Smooth muscle cell (in vitro differentiated cells): Measurements from ENCODE around the gene RECK. TPM values are rescaled to one million over a fixed set of nuclear protein-coding genes. Genes with fewer than 3 reads are reported as not detected.

Experiments
- DNase-seq: peaks from one replicate; lab custom pipeline; 2025; ENCODE audit not compliant: unreplicated experiment; lab: John Stamatoyannopoulos, UW
- H2AFZ ChIP-seq: fragments of 200-600 bp; sonication (generic); 2 replicates; pipeline ENCODE4 v1.6.0; 2016; ENCODE audit warnings: antibody characterized with exemption, low read depth, mild to moderate bottlenecking
- H3F3A ChIP-seq: fragments of 200-600 bp; sonication (generic); 2 replicates; pipeline ENCODE4 v1.6.0; 2017; ENCODE audit warnings: antibody characterized with exemption, low read depth
- H3K27ac ChIP-seq: fragments of 200-600 bp; sonication (generic); 2 replicates; pipeline ENCODE4 v1.5.1; 2016; ENCODE audit warnings: low read depth, mild to moderate bottlenecking
- H3K27me3 ChIP-seq: fragments of 200-600 bp; sonication (generic); 2 replicates; pipeline ENCODE4 v1.6.1; 2016; ENCODE audit warnings: low read depth, mild to moderate bottlenecking
- H3K36me3 ChIP-seq: fragments of 200-600 bp; sonication (generic); 2 replicates; pipeline ENCODE4 v1.5.1; 2016; ENCODE audit warnings: low read depth
- H3K4me1 ChIP-seq: fragments of 200-600 bp; sonication (generic); 2 replicates; pipeline ENCODE4 v1.5.1; 2016; ENCODE audit warnings: low read depth
- H3K4me2 ChIP-seq: fragments of 200-600 bp; sonication (generic); 2 replicates; pipeline ENCODE4 v1.6.0; 2016; ENCODE audit warnings: mild to moderate bottlenecking
- H3K4me3 ChIP-seq: fragments of 200-600 bp; sonication (generic); 2 replicates; pipeline ENCODE4 v1.5.1; 2016; ENCODE audit warnings: mild to moderate bottlenecking
- H3K79me2 ChIP-seq: fragments of 200-600 bp; sonication (generic); 2 replicates; pipeline ENCODE4 v1.6.0; 2016; ENCODE audit warnings: low read depth, mild to moderate bottlenecking
- H3K9ac ChIP-seq: fragments of 200-600 bp; sonication (generic); 2 replicates; pipeline ENCODE4 v1.6.0; 2016; ENCODE audit warnings: low read depth
- H3K9me3 ChIP-seq: fragments of 200-600 bp; sonication (generic); replicated peaks from 2 replicates; pipeline ENCODE4 v1.5.1; 2016; ENCODE audit warnings: low read depth
- H4K20me1 ChIP-seq: fragments of 200-600 bp; sonication (generic); 2 replicates; pipeline ENCODE4 v1.6.0; 2016; ENCODE audit warnings: low read depth
- CTCF ChIP-seq: fragments of 200-600 bp; sonication (generic); IDR thresholded peaks from 2 replicates; pipeline ENCODE4 v1.5.1; 2017; ENCODE audit warnings: borderline replicate concordance, mild to moderate bottlenecking, antibody characterized with exemption; ENCODE audit not compliant: insufficient read depth, poor library complexity, severe bottlenecking
- WGBS: methylation state at CpG from one replicate; pipeline ENCODE4 v1.1.7; 2016; ENCODE audit warnings: low lambda C conversion rate; 5-methylcytosine and 5-hydroxymethylcytosine counted together
- polyA plus RNA-seq: library from polyadenylated mRNA; unstranded; fragments of >200 nt; fragmentation: Nextera tagmentation; extraction: Ambion mirVana; gene quantifications from 2 replicates; pipeline ENCODE4 v1.2.1, GENCODE V29; 2016
- total RNA-seq: library from RNA; depleted of rRNA; stranded (reverse); fragments of >200 nt; gene quantifications from 2 replicates; pipeline ENCODE4 v1.2.3, GENCODE V29; 2014

Gene RECK
- total and polyA plus RNA-seq, 2 experiments from 2014 or later, result 42.9 to 50.0 TPM

GRCh38 chr9:36031774-36032555 is 4.7 kb upstream of the RECK start:
- whole genome bisulfite sequencing, result 60% methylated on average over 6 of the region's 6 CpGs
- no peak for DNase-seq

GRCh38 chr9:36033788-36034187 is 2.9 kb upstream of the RECK start:
- Histone ChIP-seq H3K4me3 (no peak overlapping the region), H3K4me1 (peaks cover 15% of the 10 kb centered on the region), H2AFZ (no peak overlapping the region), H4K20me1 (no peaks in the 10 kb centered on the region), H3K4me2 (no peak overlapping the region), H3K36me3 (no peaks in the 10 kb centered on the region), H3K27me3 (no peaks in the 10 kb centered on the region), H3K79me2 (peaks cover 19% of the 10 kb centered on the region), H3F3A (peaks cover 4% of the 10 kb centered on the region), H3K27ac (no peak overlapping the region), H3K9me3 (no peaks in the 10 kb centered on the region), H3K9ac (no peak overlapping the region)
- TF ChIP-seq CTCF, result no peak
- 97% methylated on average over 3 of the region's 3 CpGs for WGBS
- DNase-seq, result no peak

More at GRCh38 chr9:36031774-36032555, 4.7 kb upstream of the RECK start:
- H3K4me3 ChIP-seq, result no peak overlapping the region
- peaks cover 4% of the 10 kb centered on the region for H3F3A ChIP-seq
- peaks cover 7% of the 10 kb centered on the region for H3K4me1 ChIP-seq
- H3K79me2 ChIP-seq, result peaks cover under 1% of the 10 kb centered on the region
- no peaks in the 10 kb centered on the region for H3K27me3 ChIP-seq
- peak overlapping the region; percentile 18 for H3K4me2 ChIP-seq
- H3K27ac ChIP-seq, result peak overlapping the region; percentile 11
- H3K36me3 ChIP-seq, result no peaks in the 10 kb centered on the region
- H4K20me1 ChIP-seq, result no peaks in the 10 kb centered on the region
- no peaks in the 10 kb centered on the region for H3K9me3 ChIP-seq
- H2AFZ ChIP-seq, result peak overlapping the region; percentile 9
- H3K9ac ChIP-seq, result no peak overlapping the region
- TF ChIP-seq CTCF, result no peak

- no peak overlapping the region for H2AFZ ChIP-seq
- H3K9ac ChIP-seq, result no peak overlapping the region
- no peaks in the 10 kb centered on the region for H3K27me3 ChIP-seq
- H4K20me1 ChIP-seq, result no peaks in the 10 kb centered on the region
- no peak overlapping the region for H3K27ac ChIP-seq
- H3F3A ChIP-seq, result peaks cover under 1% of the 10 kb centered on the region
- peaks cover 24% of the 10 kb centered on the region for H3K79me2 ChIP-seq
- no peaks in the 10 kb centered on the region for H3K36me3 ChIP-seq
- DNase-seq, result no peak
- H3K4me2 ChIP-seq, result no peak overlapping the region
- 91% methylated on average over 5 of the region's 5 CpGs for WGBS
- TF ChIP-seq CTCF, result no peak
- peaks cover 15% of the 10 kb centered on the region for H3K4me1 ChIP-seq
- no peak overlapping the region for H3K4me3 ChIP-seq
- no peaks in the 10 kb centered on the region for H3K9me3 ChIP-seq
Observed at GRCh38 chr9:36034234-36034633, 2.5 kb upstream of the RECK start.

GRCh38 chr9:36035006-36035405 is 1.7 kb upstream of the RECK start:
- Histone ChIP-seq H3K4me3 (no peak overlapping the region), H3K9ac (no peak overlapping the region), H3K27me3 (no peaks in the 10 kb centered on the region), H3K79me2 (peaks cover 31% of the 10 kb centered on the region), H3K4me2 (no peak overlapping the region), H3K27ac (no peak overlapping the region), H3K36me3 (no peaks in the 10 kb centered on the region), H4K20me1 (no peaks in the 10 kb centered on the region), H3K9me3 (no peaks in the 10 kb centered on the region), H3K4me1 (peaks cover 15% of the 10 kb centered on the region), H2AFZ (no peak overlapping the region), H3F3A (peaks cover 7% of the 10 kb centered on the region)
- TF ChIP-seq CTCF, result no peak
- 100% methylated on average over 2 of the region's 2 CpGs for WGBS
- no peak for DNase-seq
